Stimulated activated naive CD4-positive, alpha-beta T cell (primary cell): ENCODE results near the gene IGLL1.

Experiments
- DNase-seq, 6 experiments: peaks; one replicate each; lab custom pipeline; 2025; lab: John Stamatoyannopoulos, UW

IGLL1 gene

GRCh38 chr22:23527971-23528740 lies 51.9 kb downstream of the IGLL1 start:
- no peak for DNase-seq

- no peak for DNase-seq
Measured at GRCh38 chr22:23526596-23527316, 53.3 kb downstream of the IGLL1 start.

GRCh38 chr22:23525510-23525909 lies 54.6 kb downstream of the IGLL1 start:
- no peak for DNase-seq

- DNase-seq = no peak
Measured at GRCh38 chr22:23524226-23524625, 55.9 kb downstream of the IGLL1 start.

- DNase-seq = no peak
Measured at GRCh38 chr22:23523713-23524112, 56.4 kb downstream of the IGLL1 start.
